ENCODE data around the gene GPC6. TPM values are rescaled to one million over a fixed set of nuclear protein-coding genes. Genes with fewer than 3 reads are reported as not detected.

GPC6 gene
- total RNA-seq, 1 experiment from 2014 or later: not detected

GRCh38 chr13:94217370-94217769, 990.8 kb downstream of the GPC6 start:
- ChIA-PET POLR2A (ENCODE audit: unreplicated experiment) (no interaction called here), CTCF (no interaction called here)
- Histone ChIP-seq H3K4me3 (no peak overlapping the region), H4K20me1 (ENCODE audit: insufficient read depth) (no peaks in the 10 kb centered on the region), H3K9me2 (ENCODE audit: insufficient read depth) (no peaks in the 10 kb centered on the region), H3F3A (ENCODE audit: insufficient read depth, low read depth) (no peaks in the 10 kb centered on the region), H3K4me1 (replicated peaks; ENCODE audit: insufficient read depth) (no peaks in the 10 kb centered on the region), H3K9me3 (ENCODE audit: insufficient read depth, low read depth) (no peaks in the 10 kb centered on the region), H3K27ac (no peak overlapping the region), H3K27me3 (ENCODE audit: insufficient read depth, low read depth) (no peaks in the 10 kb centered on the region), H3K79me2 (ENCODE audit: low read depth) (no peaks in the 10 kb centered on the region), H2AFZ (no peak overlapping the region), H3K4me2 (no peak overlapping the region), H3K36me3 (ENCODE audit: low read depth) (no peaks in the 10 kb centered on the region)
- intact Hi-C loops (cut with micrococcal nuclease; ENCODE audit: unreplicated experiment): no loop called here
- no peak for DNase-seq
- no peak for TF ChIP-seq CTCF (conservative IDR thresholded peaks at IDR 0.05)
- no peak for TF ChIP-seq EZH2 (IDR thresholded peaks at IDR 0.05; ENCODE audit: low read depth)
- no TSS peak for BruUV-seq (replicated peaks)

- intact Hi-C loops (cut with micrococcal nuclease; ENCODE audit: unreplicated experiment): no loop called here
- no peaks in the 10 kb centered on the region for H3F3A ChIP-seq (ENCODE audit: insufficient read depth, low read depth)
- no peaks in the 10 kb centered on the region for H3K9me3 ChIP-seq (ENCODE audit: insufficient read depth, low read depth)
- no peaks in the 10 kb centered on the region for H3K79me2 ChIP-seq (ENCODE audit: low read depth)
- ChIA-PET POLR2A (ENCODE audit: unreplicated experiment) (no interaction called here), CTCF (no interaction called here)
- no peaks in the 10 kb centered on the region for H3K4me1 ChIP-seq (replicated peaks; ENCODE audit: insufficient read depth)
- DNase-seq: no peak
- H3K4me2 ChIP-seq: no peak overlapping the region
- no peak overlapping the region for H3K4me3 ChIP-seq
- no peaks in the 10 kb centered on the region for H3K9me2 ChIP-seq (ENCODE audit: insufficient read depth)
- no peak overlapping the region for H3K27ac ChIP-seq
- no peaks in the 10 kb centered on the region for H4K20me1 ChIP-seq (ENCODE audit: insufficient read depth)
- H3K27me3 ChIP-seq (ENCODE audit: insufficient read depth, low read depth): no peaks in the 10 kb centered on the region
- BruUV-seq (replicated peaks): no TSS peak
- TF ChIP-seq CTCF (conservative IDR thresholded peaks at IDR 0.05) (no peak), EZH2 (IDR thresholded peaks at IDR 0.05; ENCODE audit: low read depth) (no peak)
- no peaks in the 10 kb centered on the region for H3K36me3 ChIP-seq (ENCODE audit: low read depth)
- no peak overlapping the region for H2AFZ ChIP-seq
Observed at GRCh38 chr13:94218537-94218936, 991.9 kb downstream of the GPC6 start.

GRCh38 chr13:94218951-94219350, 992.3 kb downstream of the GPC6 start:
- no peaks in the 10 kb centered on the region for H3K9me2 ChIP-seq (ENCODE audit: insufficient read depth)
- H4K20me1 ChIP-seq (ENCODE audit: insufficient read depth): no peaks in the 10 kb centered on the region
- TF ChIP-seq CTCF (conservative IDR thresholded peaks at IDR 0.05) (no peak), EZH2 (IDR thresholded peaks at IDR 0.05; ENCODE audit: low read depth) (no peak)
- H3K27ac ChIP-seq: no peak overlapping the region
- H2AFZ ChIP-seq: no peak overlapping the region
- H3K79me2 ChIP-seq (ENCODE audit: low read depth): no peaks in the 10 kb centered on the region
- DNase-seq: no peak
- no peaks in the 10 kb centered on the region for H3F3A ChIP-seq (ENCODE audit: insufficient read depth, low read depth)
- POLR2A ChIA-PET (ENCODE audit: unreplicated experiment): no interaction called here
- H3K27me3 ChIP-seq (ENCODE audit: insufficient read depth, low read depth): no peaks in the 10 kb centered on the region
- CTCF ChIA-PET: no interaction called here
- no peak overlapping the region for H3K4me3 ChIP-seq
- BruUV-seq (replicated peaks): no TSS peak
- H3K36me3 ChIP-seq (ENCODE audit: low read depth): no peaks in the 10 kb centered on the region
- H3K4me1 ChIP-seq (replicated peaks; ENCODE audit: insufficient read depth): no peaks in the 10 kb centered on the region
- no peaks in the 10 kb centered on the region for H3K9me3 ChIP-seq (ENCODE audit: insufficient read depth, low read depth)
- intact Hi-C loops (cut with micrococcal nuclease; ENCODE audit: unreplicated experiment): no loop called here
- H3K4me2 ChIP-seq: no peak overlapping the region
